GM18519 (cell line): ENCODE results near the gene CNIH3.
"Not testable (repeated sequence)": the region's sequence is repeated elsewhere in the genome, so short reads cannot be mapped to it uniquely, and the experiment has no call there.

ENCODE experiments used
- ATAC-seq: cut with Tn5 transposase; IDR thresholded peaks from one replicate; pipeline ENCODE4 v1.9.1; 2021; ENCODE audit warnings: mild to moderate bottlenecking, moderate library complexity; ENCODE audit not compliant: unreplicated experiment, low FRiP score

Gene CNIH3

GRCh38 chr1:224615861-224616755, at the start of gene CNIH3:
TSS of gene CNIH3 (plus strand) at chr1:224616317. CDS start at chr1:224617175, 858 bp downstream.
- ATAC-seq: no peak

DNA sequence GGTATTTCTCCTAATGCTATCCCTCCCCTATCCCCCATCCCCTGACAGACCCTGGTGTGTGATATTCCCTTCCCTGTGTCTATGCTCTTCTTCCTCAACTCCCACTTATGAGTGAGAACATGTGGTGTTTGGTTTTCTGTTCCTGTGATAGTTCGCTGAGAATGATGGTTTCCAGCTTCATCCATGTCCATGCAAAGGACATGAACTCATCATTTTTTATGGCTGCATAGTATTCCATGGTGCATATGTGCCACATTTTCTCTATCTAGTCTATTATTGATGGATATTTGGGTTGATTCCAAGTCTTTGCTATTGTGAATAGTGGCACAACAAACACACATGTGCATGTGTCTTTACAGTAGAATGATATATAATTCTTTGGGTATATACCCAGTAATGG, 49.6 kb upstream of the CNIH3 start:
- ATAC-seq: not testable (repeated sequence)

- ATAC-seq: no peak
These were observed 46.8 kb upstream of the CNIH3 start for GRCh38 chr1:224569276-224569675.

DNA sequence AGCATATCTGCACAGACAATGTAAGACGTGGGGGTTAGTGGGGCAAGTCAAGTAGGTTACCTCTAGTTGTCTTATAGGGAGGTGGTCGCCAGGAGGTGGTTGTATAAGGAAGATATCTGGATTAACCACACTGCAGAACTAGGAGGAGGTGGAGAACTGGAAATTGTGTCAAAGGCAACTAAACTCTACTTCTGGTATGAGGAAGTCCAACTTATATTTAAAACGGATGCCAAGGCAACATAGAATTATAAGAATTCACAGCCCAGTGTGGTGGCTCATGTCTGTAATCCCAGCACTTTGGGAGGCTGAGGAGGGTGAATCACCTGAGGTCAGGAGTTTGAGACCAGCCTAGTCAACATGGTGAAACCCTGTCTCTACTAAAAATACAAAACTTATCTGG, 44.1 kb upstream of the CNIH3 start:
- ATAC-seq: not testable (repeated sequence)

- no peak for ATAC-seq
These were observed 36.6 kb upstream of the CNIH3 start for GRCh38 chr1:224579526-224579925.

GRCh38 chr1:224580006-224580405, 36.1 kb upstream of the CNIH3 start:
- ATAC-seq: no peak

DNA sequence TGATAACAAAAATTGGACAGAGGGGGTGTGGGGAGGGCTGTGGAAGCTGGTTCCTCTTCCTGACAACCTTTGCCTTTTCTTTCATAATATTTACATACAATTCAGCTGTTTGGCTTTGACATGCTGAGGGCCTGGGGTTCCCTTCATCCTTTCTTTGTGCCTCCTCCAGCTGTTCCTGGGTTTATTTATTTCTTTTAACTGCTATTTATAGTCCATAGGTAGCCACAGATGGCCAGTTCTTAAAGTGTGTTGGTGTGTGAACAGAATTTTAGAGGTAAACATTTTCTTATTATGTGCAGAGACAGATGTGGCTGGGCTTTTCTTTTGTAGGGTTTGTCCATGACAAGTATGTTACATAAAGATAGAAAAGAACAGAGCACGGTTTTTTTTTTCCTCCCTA, 34.1 kb upstream of the CNIH3 start:
- ATAC-seq: no peak

DNA sequence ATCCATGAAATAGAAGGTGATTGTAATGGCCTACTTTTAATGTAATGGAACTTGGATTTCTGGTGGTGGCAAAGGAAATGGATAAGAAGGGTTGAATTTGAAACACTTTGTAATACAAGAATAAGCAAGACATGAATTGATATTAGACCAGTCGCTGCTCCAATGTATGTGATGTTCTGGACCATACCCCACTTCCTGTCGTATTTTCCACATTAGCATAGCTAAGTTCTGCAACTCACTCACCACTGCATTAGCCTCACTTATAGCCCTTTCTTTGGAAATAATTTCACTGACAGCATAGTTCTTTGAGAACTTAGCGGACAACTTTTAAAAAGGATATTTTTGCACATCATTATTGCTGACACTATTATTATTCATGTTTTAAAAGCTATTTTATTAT, 32.3 kb upstream of the CNIH3 start:
- no peak for ATAC-seq

GRCh38 chr1:224585051-224585450, 31.1 kb upstream of the CNIH3 start:
- no peak for ATAC-seq

GRCh38 chr1:224587051-224587450, 29.1 kb upstream of the CNIH3 start:
- ATAC-seq: no peak

DNA sequence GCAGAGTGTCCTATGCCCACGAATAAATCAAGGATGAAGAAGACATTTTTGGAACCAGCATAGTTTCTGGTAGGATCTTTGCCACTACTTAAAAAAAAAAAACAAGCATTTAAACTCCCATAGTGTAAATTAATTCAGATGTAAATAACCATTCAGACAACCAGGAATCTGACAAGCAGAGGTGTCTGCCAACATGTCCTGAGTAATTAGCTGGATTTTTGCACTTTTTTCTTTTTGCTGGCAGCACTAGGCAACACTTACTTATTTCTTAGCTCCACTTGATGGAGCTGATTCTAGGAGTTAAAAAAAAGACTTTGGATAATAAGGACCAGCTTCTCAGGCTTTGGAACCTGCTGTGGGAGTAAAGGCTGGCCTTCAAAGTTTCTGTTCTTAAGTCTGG, 27.6 kb upstream of the CNIH3 start:
- ATAC-seq: no peak

- ATAC-seq: no peak
These were observed 27.1 kb upstream of the CNIH3 start for GRCh38 chr1:224589006-224589405.

GRCh38 chr1:224591326-224591725, 24.8 kb upstream of the CNIH3 start:
- ATAC-seq: no peak

- ATAC-seq: no peak
These were observed 23.2 kb upstream of the CNIH3 start for GRCh38 chr1:224592636-224593582.

DNA sequence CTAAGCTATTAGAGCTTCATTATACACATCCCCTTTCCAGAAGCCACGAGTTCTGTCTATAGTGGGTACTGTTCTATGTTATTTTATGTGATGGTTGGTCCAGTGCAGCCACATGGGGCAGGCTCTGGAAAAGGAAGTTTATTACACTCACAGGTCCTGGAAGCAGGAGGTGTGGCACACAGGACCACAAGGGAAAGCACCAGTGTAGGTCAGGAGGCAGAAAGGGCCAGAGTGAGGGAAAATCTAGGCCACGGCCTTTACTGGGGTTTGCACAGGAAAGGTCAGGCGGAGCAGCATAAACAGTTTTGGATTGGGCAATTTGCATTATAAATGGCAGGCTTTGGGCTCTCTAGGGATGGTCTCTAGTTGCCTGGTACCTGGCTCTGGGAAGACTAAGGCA, 21.8 kb upstream of the CNIH3 start:
- ATAC-seq: no peak

- ATAC-seq: no peak
These were observed 21.3 kb upstream of the CNIH3 start for GRCh38 chr1:224594851-224595250.

- no peak for ATAC-seq
These were observed 10.5 kb upstream of the CNIH3 start for GRCh38 chr1:224605482-224606181.

DNA sequence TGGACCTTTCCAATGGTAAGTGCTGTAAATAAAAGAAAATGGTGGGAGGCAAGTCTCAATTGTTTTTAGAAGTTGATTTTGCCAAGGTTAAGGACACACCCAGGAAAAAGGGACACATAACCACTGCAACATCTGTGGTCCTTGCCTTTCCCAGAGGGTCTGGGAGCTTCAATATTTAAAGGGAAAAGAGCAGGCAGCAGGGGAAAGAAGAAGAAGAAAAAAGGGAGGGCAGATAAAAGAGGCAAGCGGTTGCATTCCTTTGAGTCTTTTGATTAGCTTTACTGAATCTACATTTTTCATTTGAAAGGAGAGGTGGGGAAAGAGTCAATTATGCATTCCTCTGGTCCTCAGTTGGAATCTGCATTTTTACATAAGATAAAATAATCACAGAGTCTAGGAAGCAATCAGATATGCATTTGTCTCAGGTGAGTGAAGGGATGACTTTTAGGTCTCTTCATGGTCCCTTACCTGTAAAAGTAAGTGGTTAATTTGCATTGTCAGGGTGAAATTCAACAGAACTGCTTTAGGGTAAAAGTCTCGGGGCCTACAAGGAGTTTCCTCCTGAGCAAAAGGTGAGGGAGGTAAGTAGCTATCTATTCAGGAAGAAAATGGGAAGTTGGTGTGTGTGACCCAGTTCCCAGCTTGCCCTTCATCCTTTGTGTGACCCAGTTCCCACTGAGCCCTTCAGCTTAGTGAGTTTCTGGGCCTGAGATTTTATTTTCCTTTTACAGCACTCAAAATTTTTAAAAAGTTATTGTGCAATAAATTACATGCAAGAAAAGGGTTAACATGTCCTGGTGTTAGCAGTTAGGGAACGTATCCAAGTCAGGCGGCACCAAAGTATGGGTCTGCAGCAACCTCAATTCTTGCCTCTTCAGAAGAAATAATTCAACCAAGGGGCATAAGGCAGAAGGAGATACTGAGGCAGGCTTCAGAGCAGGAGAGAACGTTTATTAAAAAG, 8.6 kb upstream of the CNIH3 start:
- ATAC-seq: no peak

DNA sequence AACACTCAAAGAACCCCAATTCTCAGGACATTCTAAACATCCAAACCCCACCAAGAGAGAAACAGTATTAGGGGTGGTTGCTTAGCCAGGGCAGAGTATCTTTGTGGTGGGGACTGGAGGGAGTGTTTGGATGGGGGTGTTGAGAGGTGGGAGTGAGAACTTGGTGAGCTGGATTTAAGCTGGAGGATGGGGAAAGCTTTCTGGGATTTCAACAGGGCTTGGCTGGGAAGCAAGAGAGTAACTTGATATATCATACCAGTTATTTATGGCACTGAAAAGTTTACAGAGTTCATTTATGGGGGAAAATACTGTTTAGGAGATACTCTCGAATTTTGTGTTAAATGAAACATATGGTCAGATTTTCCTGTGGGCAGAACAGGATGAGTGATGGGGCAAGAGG, 6.8 kb upstream of the CNIH3 start:
- no peak for ATAC-seq

GRCh38 chr1:224612246-224612645, 3.9 kb upstream of the CNIH3 start:
- no peak for ATAC-seq
